ENCODE results near the gene ANP32E. TPM values are rescaled to one million over a fixed set of nuclear protein-coding genes. Genes with fewer than 3 reads are reported as not detected.
A peak's percentile ranks its signal among the peaks of the same experiment; 100 is the strongest.

ANP32E gene
- total and polyA plus RNA-seq, 4 donors = 8.8 to 41.5 (median 25.6) TPM

DNA sequence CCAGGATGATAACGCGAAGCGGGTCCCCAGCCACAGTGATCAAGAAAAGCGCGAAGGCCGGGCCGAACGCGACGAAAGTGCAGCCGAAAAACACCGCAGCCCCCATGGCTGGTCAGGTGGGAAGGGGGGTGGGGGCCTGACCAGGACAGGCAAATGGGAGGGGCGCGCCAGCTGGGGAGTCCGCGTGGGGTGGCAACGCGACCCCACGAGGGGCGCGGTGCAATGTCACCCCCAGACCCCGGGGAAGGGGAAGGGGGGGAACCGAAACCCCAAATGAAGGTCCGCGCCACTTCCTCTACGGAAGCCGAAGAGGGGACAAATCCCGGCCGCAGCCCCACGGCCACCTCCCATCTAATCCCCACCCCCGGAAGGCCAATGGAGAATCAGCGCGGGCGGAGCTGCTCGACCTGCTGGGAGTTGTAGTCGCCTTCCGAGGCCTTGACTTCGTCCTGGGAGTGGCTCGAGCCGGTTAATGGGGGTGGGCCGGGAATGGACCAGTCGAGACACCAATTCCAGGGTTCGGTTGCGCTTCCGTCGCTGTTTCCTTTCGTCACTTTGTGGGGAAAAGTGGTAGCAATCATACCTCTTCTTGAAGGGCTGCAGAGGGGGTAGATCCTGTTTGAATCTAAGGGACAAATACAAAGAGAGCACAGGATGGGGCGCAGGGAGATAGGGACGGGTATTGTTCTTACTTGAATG is 32.9 kb upstream of the ANP32E start, which contains the start of gene APH1A (continued):
- TF ChIP-seq, protein P1, sequence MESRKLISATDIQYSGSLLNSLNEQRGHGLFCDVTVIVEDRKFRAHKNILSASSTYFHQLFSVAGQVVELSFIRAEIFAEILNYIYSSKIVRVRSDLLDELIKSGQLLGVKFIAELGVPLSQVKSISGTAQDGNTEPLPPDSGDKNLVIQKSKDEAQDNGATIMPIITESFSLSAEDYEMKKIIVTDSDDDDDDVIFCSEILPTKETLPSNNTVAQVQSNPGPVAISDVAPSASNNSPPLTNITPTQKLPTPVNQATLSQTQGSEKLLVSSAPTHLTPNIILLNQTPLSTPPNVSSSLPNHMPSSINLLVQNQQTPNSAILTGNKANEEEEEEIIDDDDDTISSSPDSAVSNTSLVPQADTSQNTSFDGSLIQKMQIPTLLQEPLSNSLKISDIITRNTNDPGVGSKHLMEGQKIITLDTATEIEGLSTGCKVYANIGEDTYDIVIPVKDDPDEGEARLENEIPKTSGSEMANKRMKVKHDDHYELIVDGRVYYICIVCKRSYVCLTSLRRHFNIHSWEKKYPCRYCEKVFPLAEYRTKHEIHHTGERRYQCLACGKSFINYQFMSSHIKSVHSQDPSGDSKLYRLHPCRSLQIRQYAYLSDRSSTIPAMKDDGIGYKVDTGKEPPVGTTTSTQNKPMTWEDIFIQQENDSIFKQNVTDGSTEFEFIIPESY (IDR thresholded peaks at IDR 0.05) = peak; percentile 94
- no peak for TF ChIP-seq JUND (IDR thresholded peaks at IDR 0.05)
- TF ChIP-seq, protein P2, sequence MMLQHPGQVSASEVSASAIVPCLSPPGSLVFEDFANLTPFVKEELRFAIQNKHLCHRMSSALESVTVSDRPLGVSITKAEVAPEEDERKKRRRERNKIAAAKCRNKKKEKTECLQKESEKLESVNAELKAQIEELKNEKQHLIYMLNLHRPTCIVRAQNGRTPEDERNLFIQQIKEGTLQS (IDR thresholded peaks at IDR 0.05) = peak; percentile 22
- TF ChIP-seq GABPA (IDR thresholded peaks at IDR 0.05 in 1 of 2, conservative IDR thresholded peaks at IDR 0.05 in 1 of 2) = peak; percentile 66 to 92
- peak; percentile 72 to 80 for TF ChIP-seq RXRA (IDR thresholded peaks at IDR 0.05)
- peak; percentile 97 for TF ChIP-seq YY1 (IDR thresholded peaks at IDR 0.05)
- TF ChIP-seq HNF4A (conservative IDR thresholded peaks at IDR 0.05) = peak; percentile 36 to 54

DNA sequence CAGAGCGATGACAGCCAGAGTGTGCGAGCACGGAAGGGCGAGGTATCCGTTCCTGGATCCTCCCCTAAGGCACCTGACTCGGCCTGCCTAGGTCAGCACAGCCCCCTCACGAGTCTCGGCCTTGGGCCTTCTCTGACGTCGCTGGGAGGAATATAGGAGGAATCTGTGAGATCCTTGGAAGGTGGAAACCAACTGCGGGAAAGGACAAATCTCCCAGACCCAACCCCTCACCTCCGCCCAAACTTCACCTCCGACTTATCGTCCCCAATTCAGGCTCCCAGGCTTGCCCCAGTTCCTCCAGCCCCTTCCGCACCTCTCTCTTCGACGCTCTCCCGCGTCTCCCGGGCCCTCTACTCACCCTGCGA is 32.4 kb upstream of the ANP32E start:
- TF ChIP-seq RAD21 (IDR thresholded peaks at IDR 0.05) (peak in 1 of 2 donors; percentile 5), TAF1 (conservative IDR thresholded peaks at IDR 0.05) (no peak), RXRA (IDR thresholded peaks at IDR 0.05) (no peak), FOXA2 (IDR thresholded peaks at IDR 0.05) (no peak)
- TF ChIP-seq, protein P1 (IDR thresholded peaks at IDR 0.05) = no peak
- peak overlapping the region; percentile 77 to 99 (median 89) for H3K4me3 ChIP-seq (ENCODE audit: low read depth in 1 of 3, low read length in 3 of 3)
- H3K27ac ChIP-seq (ENCODE audit: low read depth in 1 of 2, low read length in 2 of 2) = peak overlapping the region; percentile 91 to 94
- no peaks in the 10 kb centered on the region for H3K9me3 ChIP-seq (ENCODE audit: control insufficient read depth in 4 of 4, low read length in 3 of 4)
- WGBS = under 1% methylated on average over 21 of the region's 21 CpGs
- no peaks in the 10 kb centered on the region for H3K27me3 ChIP-seq (ENCODE audit: control insufficient read depth in 4 of 4, insufficient read depth in 4 of 4, low read length in 3 of 4)
- H3K36me3 ChIP-seq (ENCODE audit: control insufficient read depth in 4 of 4, insufficient read depth in 3 of 4, low read depth in 1 of 4, low read length in 3 of 4) = peaks cover 5 to 27% (median 23%) of the 10 kb centered on the region in 4 donors
- DNase-seq (ENCODE audit: low spot score) = peak; percentile 41
- H3K4me1 ChIP-seq (ENCODE audit: control insufficient read depth in 4 of 4, insufficient read depth in 4 of 4, low read length in 3 of 4) = peaks cover 0 to 22% (median 19%) of the 10 kb centered on the region in 4 donors
- peak overlapping the region; percentile 97 to 99 for H3K9ac ChIP-seq (ENCODE audit: low read depth in 1 of 2, low read length in 2 of 2)

DNA sequence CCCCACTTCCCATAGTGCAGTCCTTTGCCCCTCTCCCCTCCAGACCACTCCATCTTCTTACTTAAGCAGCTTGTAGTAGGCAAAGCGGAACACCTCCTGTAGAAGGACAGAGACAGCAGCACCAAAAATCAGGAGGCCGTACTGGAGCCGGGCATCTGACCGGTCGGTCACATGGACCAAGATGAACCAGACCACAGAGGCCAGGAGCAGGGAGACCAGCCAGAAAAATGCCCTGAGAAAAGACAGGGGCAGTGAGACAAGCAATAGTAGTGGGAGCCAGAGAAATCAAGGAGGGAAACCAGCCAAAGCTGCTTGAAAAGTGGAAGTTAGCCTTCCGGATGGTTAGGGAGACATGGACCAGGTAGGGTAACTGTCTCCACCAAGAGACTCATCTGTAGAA is 32.0 kb upstream of the ANP32E start:
- no peak for TF ChIP-seq TAF1 (conservative IDR thresholded peaks at IDR 0.05)
- no peak for TF ChIP-seq RAD21 (IDR thresholded peaks at IDR 0.05)
- no peak for DNase-seq (ENCODE audit: low spot score)
- WGBS = 16% methylated on average over 6 of the region's 6 CpGs
- peaks cover 5 to 27% (median 23%) of the 10 kb centered on the region in 4 donors for H3K36me3 ChIP-seq (ENCODE audit: control insufficient read depth in 4 of 4, insufficient read depth in 3 of 4, low read depth in 1 of 4, low read length in 3 of 4)
- H3K4me3 ChIP-seq (ENCODE audit: low read depth in 1 of 3, low read length in 3 of 3) = peak overlapping the region; percentile 77 to 99 (median 89)
- peaks cover 0 to 22% (median 19%) of the 10 kb centered on the region in 4 donors for H3K4me1 ChIP-seq (ENCODE audit: control insufficient read depth in 4 of 4, insufficient read depth in 4 of 4, low read length in 3 of 4)
- peak overlapping the region; percentile 91 to 94 for H3K27ac ChIP-seq (ENCODE audit: low read depth in 1 of 2, low read length in 2 of 2)
- no peaks in the 10 kb centered on the region for H3K9me3 ChIP-seq (ENCODE audit: control insufficient read depth in 4 of 4, low read length in 3 of 4)
- H3K27me3 ChIP-seq (ENCODE audit: control insufficient read depth in 4 of 4, insufficient read depth in 4 of 4, low read length in 3 of 4) = no peaks in the 10 kb centered on the region
- H3K9ac ChIP-seq (ENCODE audit: low read depth in 1 of 2, low read length in 2 of 2) = peak overlapping the region; percentile 97 to 99

All from liver (tissue), 9 donors.